ENCODE data around the gene ALG3.
"Not testable (repeated sequence)": the region's sequence is repeated elsewhere in the genome, so short reads cannot be mapped to it uniquely, and the experiment has no call there.

The ALG3 gene

DNA sequence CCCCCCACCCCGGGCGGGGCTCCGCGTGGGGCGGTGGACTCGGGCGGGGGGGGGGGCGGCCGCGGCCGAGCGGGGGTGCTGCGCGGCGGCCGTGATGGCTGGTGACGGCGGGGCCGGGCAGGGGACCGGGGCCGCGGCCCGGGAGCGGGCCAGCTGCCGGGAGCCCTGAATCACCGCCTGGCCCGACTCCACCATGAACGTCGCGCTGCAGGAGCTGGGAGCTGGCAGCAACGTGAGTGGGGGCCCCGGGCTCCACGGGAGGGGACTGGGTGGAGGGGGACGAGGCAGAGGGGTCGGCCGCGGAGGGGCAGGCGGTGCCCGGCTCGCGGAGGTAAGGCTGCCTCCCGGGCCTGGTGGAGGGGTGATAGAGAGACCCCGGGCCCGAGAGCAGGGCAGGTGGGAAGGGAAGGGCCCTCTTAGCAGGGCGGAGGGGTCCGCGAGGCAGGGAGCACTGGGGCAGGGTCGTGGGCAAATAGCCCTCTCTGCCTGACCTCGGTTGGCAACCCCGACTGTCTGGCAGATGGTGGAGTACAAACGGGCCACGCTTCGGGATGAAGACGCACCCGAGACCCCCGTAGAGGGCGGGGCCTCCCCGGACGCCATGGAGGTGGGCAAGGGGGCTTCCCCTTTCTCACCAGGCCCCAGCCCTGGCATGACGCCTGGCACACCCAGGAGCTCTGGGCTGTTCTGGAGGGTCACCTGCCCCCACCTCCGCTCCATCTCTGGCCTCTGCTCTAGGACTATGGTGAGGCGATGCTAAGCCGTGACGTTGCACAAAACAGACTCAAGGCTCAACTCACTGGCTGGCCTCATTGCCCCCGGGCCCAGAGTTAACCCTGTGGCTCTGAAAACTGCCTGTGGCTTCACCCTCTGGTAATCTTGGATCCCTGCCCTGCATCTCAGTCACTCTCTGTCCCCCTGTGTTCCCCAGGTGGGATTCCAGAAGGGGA, 27.5 kb upstream of the ALG3 start, which contains the start of gene ECE2:
Gene ECE2 (plus strand): TSS at position 62 of the 950 bp plus-strand sequence. CDS start 132 bp downstream, at position 194.
- no peak for DNase-seq (ENCODE audit: low read depth, low spot score)
- TF ChIP-seq, protein P1, sequence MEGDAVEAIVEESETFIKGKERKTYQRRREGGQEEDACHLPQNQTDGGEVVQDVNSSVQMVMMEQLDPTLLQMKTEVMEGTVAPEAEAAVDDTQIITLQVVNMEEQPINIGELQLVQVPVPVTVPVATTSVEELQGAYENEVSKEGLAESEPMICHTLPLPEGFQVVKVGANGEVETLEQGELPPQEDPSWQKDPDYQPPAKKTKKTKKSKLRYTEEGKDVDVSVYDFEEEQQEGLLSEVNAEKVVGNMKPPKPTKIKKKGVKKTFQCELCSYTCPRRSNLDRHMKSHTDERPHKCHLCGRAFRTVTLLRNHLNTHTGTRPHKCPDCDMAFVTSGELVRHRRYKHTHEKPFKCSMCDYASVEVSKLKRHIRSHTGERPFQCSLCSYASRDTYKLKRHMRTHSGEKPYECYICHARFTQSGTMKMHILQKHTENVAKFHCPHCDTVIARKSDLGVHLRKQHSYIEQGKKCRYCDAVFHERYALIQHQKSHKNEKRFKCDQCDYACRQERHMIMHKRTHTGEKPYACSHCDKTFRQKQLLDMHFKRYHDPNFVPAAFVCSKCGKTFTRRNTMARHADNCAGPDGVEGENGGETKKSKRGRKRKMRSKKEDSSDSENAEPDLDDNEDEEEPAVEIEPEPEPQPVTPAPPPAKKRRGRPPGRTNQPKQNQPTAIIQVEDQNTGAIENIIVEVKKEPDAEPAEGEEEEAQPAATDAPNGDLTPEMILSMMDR (IDR thresholded peaks at IDR 0.05; ENCODE audit: insufficient read depth, low read length, missing control alignments) = no peak
- CTCF ChIA-PET = interaction anchor here (0.6 kb wide), 1 partner anchor 432 kb away, joined by 3 read pairs; no protein-coding TSS in a partner anchor
- POLR2A ChIA-PET = no interaction called here
- no peak within 1 kb of the TSS for H3K4me3 ChIP-seq (ENCODE audit: low read depth, low read length)

DNA sequence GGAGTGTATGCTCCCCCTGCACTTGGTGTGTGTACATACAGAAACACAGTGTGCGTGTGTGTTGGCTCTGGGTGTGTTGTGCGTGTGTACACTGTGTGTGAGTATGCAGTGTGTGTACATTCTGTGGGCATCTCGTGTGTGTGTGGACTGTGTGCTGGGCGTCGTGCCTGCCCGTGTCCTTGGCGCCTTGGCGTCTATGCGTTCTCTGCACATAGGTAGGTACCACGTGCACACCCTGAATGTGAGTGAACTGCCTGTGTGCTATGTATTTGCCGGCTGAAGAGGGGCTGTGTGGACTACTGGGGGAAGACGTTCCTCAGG, 26.6 kb upstream of the ALG3 start:
- TF ChIP-seq, protein P1 (IDR thresholded peaks at IDR 0.05; ENCODE audit: insufficient read depth, low read length, missing control alignments) = no peak
- ChIA-PET CTCF (no interaction called here), POLR2A (no interaction called here)
- no peak overlapping the region for H3K4me3 ChIP-seq (ENCODE audit: low read depth, low read length)
- no peak for DNase-seq (ENCODE audit: low read depth, low spot score)

- TF ChIP-seq, protein P1 (IDR thresholded peaks at IDR 0.05; ENCODE audit: insufficient read depth, low read length, missing control alignments) = no peak
- ChIA-PET POLR2A (no interaction called here), CTCF (interaction anchor here (1.0 to 1.8 kb wide), 4 partner anchors 17 to 45 kb away, joined by 3 to 9 read pairs (median 4); partner anchors contain the start of gene EEF1AKMT4)
- no peak overlapping the region for H3K4me3 ChIP-seq (ENCODE audit: low read depth, low read length)
- DNase-seq (ENCODE audit: low read depth, low spot score) = no peak
Measured at GRCh38 chr3:184272269-184272668, 23.5 kb upstream of the ALG3 start.

GRCh38 chr3:184267249-184267648, 18.5 kb upstream of the ALG3 start:
- H3K4me3 ChIP-seq (ENCODE audit: low read depth, low read length); POLR2A ChIA-PET; DNase-seq (ENCODE audit: low read depth, low spot score); CTCF ChIA-PET: not testable (repeated sequence)

DNA sequence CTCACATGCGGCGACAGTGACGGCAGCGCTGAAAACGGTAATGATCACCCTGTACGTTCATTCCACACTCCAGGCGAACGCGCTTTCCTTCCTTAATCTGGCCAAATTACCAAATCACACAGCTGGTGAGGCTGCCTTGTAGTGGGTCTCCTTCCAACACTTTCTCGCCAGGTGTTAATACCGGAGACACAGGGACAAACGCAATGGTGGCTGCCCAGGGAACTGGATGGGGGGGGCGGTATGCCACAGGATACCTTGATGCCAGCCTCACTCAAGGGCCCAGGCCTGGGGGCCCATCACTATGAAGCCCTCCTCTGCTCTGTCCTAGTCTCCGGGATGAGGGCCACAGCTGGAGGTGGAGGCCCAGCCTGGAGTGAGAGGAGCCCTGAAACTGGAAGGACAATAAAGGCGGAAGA, 14.0 kb upstream of the ALG3 start:
- CTCF ChIA-PET = interaction anchor here (0.7 to 1.8 kb wide), 5 partner anchors 10 to 35 kb away, joined by 3 to 12 read pairs (median 4); partner anchors contain the start of gene EEF1AKMT4
- TF ChIP-seq, protein P1 (IDR thresholded peaks at IDR 0.05; ENCODE audit: insufficient read depth, low read length, missing control alignments) = no peak
- peak overlapping the region; percentile 12; the same call in 1 of the 2 replicates for H3K4me3 ChIP-seq (ENCODE audit: low read depth, low read length)
- POLR2A ChIA-PET = no interaction called here
- DNase-seq (ENCODE audit: low read depth, low spot score) = no peak

DNA sequence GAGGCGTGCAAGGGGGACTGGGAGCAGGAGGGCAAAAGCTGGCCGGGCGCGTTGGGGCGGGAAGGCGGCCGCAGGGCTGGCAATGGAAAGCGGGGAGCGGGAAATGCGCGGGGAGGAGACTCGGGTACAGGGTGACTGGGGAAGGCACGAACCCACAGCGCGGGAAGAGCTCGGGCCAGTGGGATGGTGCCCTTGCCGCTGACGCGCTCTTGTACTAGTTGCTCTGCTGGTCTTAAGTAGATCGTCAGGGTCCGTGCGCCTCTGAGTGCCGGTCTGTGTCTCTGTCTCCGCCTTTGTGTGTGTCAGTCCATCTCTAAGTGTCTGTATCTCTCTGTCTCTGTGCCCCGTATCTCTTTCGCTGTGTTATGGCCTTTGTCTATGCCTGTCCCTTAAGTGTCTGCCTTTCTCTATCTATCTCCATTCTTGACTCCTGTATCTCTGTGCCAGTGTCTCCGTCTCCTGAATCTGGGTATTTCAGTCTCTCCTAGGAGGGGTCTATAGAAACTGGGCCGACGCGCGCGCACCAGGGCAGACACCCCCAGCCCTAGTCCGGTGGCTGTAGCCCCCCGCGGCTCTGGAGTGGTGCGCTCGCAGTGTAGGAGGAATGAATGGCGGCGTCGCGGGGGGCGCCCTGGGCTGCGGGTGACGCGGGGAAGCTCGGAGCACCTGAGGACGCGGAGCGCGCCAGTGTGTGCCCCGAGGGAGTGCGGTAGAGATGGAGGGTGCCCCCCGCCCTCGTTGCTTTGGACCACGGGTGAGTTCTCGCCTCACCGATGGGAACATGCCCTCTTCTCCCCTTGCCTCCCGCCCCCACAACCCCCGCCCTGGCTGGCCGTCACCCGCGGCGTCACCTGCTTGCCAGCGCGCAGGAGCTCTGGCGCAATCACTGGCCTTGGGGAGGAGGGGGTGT, 13.3 kb upstream of the ALG3 start:
- ChIA-PET POLR2A (no interaction called here), CTCF (interaction anchor here (0.7 to 1.8 kb wide), 6 partner anchors 9 to 34 kb away, joined by 3 to 12 read pairs (median 4); partner anchors contain the start of gene EEF1AKMT4)
- TF ChIP-seq, protein P1 (IDR thresholded peaks at IDR 0.05; ENCODE audit: insufficient read depth, low read length, missing control alignments) = no peak
- peak overlapping the region; percentile 57 for H3K4me3 ChIP-seq (ENCODE audit: low read depth, low read length)
- no peak for DNase-seq (ENCODE audit: low read depth, low spot score)
